Putamen (tissue), 1 donor: ENCODE data around the gene BBS2.
"Not testable (repeated sequence)": the region's sequence is repeated elsewhere in the genome, so short reads cannot be mapped to it uniquely, and the experiment has no call there.

Experiments
- DNase-seq: peaks from one replicate; pipeline ENCODE4 v3.0.0-alpha.2; 2016; ENCODE audit warnings: low spot score

The BBS2 gene

DNA sequence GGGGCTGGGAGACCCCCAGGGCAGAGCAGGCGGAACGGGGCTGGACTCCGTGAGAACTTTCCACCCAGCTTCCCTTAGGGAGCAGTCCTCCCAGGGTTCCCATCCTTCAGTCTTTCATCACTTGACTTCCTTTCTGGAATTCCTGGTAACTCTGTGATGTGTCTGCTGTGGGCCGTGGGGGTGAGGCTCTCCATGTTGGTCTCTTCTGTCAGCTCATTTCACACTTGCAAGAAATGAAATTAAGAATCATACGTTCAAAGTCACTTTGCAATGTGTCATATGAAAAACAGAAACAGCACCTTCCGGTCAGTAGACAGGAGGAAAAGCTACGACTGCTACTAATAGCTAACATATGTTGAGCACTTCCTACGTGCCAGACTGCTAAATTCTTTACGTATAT, 5.4 kb upstream of the BBS2 start:
- no peak for DNase-seq

GRCh38 chr16:56520251-56520577, 390 bp upstream of the BBS2 start:
- no peak for DNase-seq

- no peak for DNase-seq
Measured at GRCh38 chr16:56518425-56518824, 1.4 kb downstream of the BBS2 start.

DNA sequence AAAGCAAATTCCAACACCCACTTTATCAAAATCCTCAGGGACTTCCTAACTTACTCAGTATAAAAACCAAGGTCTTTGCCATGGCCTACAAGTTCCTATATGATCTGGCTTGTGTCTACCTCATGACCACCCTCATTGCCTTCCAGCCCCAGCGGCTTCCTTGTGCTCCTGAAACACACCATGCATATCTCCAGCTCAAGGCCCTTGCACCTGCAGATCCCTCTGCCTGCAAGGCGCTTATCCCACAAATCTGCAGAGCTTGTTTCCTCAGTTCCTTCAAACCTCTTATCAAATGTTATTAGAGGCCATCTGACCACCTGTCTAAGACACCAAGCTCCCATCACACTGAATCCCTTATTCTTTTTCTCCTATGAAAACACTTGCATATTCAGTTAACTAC, 2.6 kb downstream of the BBS2 start:
- no peak for DNase-seq

- no peak for DNase-seq
Measured at GRCh38 chr16:56515665-56516064, 4.2 kb downstream of the BBS2 start.

DNA sequence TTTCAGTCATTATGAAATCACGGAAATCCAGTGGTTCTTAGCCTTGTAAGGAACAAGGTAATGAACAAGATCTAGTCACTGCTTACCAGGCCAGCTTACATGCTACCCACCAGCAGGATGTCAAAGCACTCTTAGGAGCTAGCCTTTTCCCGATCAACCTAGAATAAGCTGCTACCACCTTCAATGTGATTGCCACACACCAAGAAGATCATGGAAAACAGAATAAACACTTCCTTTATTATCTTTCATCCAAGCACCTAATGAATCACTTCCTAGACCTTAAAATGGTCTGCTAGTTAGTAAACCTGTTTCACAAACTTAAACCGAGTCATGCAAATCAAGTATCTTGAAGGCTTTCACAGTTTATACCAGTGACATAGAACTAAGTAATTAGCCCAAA, 5.0 kb downstream of the BBS2 start:
- no peak for DNase-seq

DNA sequence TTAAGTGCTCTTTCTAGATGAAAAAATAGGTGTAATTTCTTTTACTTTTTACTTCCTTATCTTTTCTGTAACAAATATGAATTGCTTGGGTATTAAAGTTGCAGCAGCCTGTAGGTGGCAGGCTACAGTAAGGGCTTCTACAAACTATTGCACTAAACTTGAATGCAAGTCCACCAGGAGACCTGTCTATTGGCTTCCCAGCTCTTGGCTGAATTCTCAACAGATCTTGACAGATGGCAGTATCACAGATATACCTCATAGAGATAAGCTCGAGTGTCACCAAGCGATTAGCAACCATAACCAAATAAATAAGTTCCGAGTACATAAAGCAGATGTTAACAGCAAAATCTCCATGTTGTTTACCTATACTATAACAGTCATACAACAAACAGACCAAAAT, 5.9 kb downstream of the BBS2 start:
- DNase-seq: peak; percentile 48

- no peak for DNase-seq
Measured at GRCh38 chr16:56513091-56513490, 6.7 kb downstream of the BBS2 start.

DNA sequence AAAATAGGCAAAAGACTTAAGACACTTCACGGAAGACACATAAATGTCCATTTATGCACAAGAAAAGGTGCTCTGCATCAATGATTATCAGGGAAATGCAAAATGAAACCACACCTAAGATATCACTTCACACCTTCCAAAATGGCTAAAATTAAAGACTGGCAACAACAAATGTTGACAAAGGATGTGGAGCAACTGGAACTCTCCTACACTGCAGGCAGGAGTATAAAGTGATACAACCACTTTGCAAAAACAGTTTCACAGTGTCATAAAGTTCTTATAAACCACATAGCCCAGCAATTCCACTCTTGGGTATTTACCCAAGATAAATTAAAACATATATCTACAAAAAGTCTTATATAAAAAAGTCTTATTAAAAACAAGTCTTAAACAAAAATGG, 7.8 kb downstream of the BBS2 start:
- no peak for DNase-seq

- peak; percentile 55 for DNase-seq
Measured at GRCh38 chr16:56510544-56510943, 9.3 kb downstream of the BBS2 start.

DNA sequence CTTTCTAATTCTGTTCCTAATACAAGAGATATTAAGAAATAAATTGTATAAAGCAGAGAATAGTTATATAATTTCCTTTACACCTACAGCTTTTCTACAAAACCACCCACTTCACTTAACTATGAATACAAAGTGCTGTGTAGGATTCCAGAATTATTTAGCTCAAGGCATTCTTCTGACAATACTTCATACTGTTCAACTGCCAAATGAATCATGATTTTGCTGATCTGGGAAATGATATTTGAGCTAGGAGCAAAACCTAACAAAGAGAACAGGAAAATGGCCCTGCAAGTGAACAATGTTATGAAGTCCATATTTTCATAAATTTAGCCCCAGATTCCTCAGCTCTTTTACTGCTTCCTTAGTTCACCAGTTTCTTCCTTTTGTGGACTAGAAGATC, 12.9 kb downstream of the BBS2 start:
- DNase-seq: peak; percentile 74

DNA sequence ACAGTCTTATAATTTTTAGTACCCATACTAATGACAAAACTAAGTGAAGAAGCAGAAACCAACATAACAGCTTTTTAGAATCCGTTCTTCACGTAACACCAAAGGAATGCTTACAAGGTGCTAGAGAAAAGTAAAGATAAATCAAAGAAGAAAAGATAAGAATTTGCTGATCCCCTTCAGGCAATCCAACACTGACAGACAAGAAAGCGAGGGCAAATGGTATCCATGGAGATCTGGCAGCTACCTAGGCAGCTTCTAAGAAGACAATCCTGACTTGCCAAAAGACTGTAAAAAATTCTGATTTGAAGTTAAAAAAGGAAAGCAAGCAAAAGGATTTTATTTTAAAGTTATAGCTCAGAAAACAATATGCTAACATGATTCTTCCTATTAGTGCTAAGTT, 14.6 kb downstream of the BBS2 start:
- no peak for DNase-seq

DNA sequence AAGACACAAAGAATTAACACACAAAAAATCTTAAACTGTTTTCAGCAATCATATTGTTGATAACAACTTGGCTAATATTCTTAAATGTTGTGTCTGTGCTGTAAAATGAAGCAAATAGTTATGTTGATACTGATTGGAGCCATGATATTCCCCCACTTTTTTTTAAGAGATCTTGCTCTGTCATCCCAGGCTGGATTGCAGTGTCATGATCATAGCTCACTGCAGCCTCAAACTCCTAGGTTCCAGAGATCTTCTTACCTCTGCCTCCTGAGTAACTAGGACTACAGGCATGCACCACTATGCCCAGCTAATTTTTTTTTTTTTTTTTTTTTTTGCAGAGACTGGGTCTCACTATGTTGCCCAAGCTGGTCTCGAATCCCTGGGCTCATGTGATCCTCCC, 26.0 kb downstream of the BBS2 start:
- no peak for DNase-seq

DNA sequence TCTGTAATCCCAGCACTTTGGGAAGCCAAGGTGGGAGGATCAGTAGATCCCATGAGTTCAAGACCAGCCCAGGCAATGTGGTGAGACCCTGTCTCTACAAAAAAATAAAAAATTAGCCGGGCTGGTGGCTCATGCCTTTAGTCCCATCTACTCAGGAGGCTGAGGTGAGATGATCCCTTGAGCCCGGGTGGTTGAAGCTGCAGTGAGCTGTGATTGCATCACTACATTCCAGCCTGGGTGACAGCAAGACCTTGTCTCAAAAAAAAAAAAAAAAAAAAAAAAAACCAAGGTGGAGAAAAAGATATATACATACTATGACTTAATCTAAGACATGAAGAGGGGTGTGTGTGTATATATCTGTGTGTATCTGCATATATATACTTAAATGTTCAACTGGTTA, 26.7 kb downstream of the BBS2 start:
- DNase-seq: no peak

DNA sequence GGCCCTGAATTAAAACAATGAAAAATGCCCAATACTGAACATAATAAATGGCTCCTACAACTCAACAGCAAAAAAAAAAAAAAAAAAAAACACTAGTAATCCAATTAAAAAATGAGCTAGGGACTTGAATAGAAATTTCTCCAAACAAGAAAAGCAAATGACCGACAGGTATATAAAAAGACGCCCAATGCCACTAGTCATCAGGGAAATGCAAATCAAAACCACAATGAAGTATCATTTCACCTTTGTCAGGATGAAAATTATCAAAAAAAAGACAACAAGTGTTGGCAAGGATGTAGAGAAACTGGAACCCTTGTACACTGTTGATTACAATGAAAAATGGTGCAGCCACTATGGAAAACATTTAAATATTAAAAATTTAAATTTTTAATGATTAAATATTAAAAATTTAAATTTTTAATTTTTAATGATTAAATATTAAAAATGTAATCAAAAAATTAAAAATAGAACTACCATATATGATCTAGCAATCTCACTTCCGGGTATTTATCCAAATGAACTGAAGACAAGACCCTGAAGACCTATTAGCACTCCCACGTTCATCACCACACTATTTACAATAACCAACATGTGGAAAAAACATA, 28.1 kb downstream of the BBS2 start:
- DNase-seq: no peak

DNA sequence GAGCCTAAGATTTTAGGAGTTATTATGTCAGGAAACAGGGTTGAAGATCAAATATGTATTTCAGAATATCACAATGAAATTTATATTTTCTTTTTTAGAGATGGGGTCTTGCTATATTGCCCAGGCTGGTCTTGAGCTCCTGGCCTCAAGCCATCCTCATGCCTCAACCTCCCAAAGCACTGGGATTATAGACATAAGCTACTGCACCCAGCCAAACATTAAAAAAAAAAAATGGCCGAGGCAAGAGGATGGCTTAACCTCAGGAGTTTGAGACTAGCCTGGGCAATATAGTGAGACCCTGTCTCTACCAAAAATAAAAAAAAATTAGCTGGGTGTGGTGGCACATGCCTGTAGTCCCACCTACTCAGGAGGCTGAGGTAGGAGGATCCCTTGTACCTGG, 31.0 kb downstream of the BBS2 start:
- not testable (repeated sequence) for DNase-seq

GRCh38 chr16:56488035-56488434, 31.8 kb downstream of the BBS2 start:
- DNase-seq: peak; percentile 62

DNA sequence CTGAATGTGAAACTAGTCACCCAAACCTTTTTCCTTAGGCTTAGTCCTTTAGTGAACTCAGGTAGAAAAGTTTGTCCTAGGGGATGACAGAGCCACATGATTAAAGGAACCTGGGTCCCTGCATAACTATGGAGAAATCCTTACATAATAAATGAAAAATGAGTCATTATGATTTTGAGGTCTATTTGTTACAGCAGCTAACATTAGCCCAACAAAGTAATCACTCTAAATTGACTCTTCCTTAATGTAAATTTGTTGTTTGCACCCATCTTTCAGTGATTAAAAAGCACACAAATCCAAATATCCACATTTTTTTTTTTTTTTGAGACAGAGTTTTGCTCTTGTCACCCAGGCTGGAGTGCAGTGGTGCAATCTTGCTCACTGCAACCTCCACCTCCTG, 36.4 kb downstream of the BBS2 start:
- DNase-seq: no peak

GRCh38 chr16:56482683-56483236, 37.1 kb downstream of the BBS2 start:
- DNase-seq: no peak

DNA sequence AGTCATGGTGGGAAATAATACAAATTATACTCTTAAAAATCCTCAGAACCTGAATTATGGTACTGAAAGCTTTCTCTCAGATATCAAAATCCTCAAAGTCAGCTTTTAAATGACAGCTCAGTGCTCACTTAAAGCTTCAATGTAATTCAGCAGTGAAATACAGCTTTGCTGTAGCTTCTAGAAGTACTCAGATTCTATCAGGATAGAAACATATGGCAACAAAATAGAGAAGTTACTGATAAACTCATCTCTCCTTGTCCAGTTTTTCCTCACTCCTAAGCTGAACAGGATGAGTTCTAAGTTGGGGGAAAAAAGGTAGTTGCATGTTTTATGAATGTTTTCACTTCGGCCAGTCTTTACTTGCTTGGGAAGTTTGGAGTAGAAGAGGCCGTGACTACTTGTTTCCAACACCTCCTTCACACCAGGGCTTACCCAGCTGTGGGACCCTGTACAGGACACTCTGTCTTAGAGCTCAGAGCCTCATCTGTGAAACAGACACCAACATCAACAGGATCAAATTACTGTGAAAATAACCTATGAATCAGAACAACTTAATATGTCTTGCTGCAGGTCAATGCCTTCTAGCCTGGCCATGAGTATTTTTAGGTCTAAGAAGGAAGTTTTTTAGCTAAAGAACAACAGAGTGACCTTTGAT, 38.2 kb downstream of the BBS2 start:
- DNase-seq: no peak

DNA sequence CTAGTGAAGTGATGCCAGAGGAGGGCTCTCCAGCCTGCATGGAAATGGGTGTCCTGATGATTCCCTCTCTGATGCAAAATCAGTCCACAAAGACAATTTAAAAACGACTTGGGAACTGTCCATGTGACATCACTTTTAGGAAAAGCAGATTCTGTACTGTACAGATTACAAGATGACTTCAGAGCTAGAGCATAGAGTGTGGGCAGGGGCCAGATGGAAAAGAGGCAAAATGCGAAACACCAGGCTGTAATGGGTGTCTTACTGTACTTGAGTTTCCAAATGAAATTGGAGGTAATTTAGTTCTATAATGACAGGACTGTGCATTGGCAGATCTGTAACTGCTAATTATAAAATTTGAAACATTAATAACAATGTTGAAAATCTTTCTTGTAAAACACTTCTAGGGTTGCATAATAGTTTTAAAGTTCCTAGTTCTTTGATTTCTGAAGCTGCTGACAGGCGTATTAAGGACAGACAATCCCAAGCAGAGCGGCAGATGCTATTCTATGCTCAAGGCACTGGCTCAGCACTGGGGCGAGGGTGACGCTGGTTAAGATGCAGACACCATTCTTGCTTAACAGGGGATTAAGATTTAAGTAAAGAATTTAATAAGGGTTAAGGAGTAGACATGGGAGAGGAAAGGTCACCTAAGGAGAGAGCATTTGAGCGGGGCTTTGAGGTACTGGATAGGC, 38.9 kb downstream of the BBS2 start:
- DNase-seq: peak; percentile 63

- DNase-seq: no peak
Measured at GRCh38 chr16:56479469-56479868, 40.4 kb downstream of the BBS2 start.

- DNase-seq: no peak
Measured at GRCh38 chr16:56478281-56479049, 41.4 kb downstream of the BBS2 start.
